IPS-NIHi11 (cell line): ENCODE measurements around the gene ANKRD44.
A peak's percentile ranks its signal among the peaks of the same experiment; 100 is the strongest.
"Not testable (repeated sequence)": the region's sequence is repeated elsewhere in the genome, so short reads cannot be mapped to it uniquely, and the experiment has no call there.

Experiments used
- DNase-seq: peaks from one replicate; pipeline ENCODE4 v3.0.0; 2012; ENCODE audit warnings: mixed read lengths, low spot score

The ANKRD44 gene

GRCh38 chr2:197310271-197310985, at the start of gene ANKRD44:
TSS of gene ANKRD44 (minus strand) at chr2:197310780. CDS start at chr2:197310604, 176 bp downstream.
- peak; percentile 94 for DNase-seq

DNA sequence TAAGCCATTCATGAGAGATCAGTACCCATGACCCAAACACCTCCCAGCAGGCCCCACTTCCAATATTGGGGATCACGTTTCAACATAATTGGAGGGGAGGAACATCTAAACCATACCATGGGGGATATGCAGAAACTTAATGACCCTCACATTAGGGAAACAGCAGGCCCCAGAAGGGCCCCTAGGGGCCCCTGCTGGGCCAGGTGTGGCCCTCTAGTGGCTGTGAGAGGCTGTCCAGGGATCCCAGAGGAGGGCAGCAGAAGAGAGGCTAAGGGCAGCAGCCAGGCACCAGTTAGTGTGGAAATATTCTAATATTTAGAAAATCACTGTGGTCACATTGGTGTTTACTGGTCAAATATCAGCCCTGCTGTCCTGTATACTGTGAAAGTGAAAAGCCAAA, 49.3 kb upstream of the ANKRD44 start:
- DNase-seq = no peak

- DNase-seq = no peak
Observed at GRCh38 chr2:197358931-197359330, 48.4 kb upstream of the ANKRD44 start.

DNA sequence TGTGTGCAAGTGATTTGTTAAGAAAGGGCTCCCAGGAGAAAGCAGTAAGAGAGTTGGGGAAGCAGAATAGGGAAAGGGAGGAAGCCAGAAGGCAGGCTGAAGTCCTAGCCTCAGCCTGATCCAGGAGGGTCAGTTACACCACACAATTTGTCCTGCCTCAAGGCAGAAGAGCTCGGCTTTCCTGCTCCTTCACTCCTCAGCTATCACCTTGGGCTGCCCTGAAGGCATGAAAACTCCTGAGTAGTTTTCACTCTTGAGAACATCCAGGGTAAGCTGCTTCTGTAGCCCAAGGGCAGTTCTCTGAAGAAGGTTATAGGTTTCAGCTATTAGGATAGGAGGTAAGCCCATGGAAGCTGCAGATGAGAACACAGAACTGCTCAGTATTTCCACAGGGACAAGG, 47.4 kb upstream of the ANKRD44 start:
- no peak for DNase-seq

DNA sequence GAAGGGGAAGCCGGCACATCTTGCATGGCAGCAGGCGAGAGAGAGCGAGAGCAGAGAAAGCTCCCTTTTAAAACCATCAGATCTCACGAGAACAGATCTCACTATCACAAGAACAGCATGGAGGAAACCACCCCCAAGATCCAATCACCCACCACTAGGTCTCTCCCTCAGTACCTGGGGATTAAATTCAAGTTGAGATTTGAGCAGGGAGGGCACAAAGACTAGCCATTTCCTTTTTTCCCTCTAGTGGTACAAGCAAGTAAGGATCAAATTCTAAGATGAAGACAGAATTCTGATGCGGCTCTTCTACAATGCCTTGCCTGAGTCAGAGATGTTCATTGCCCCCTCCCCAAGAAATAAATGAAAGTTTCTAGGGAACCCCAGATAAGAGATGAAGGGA, 45.6 kb upstream of the ANKRD44 start:
- peak; percentile 43 for DNase-seq

GRCh38 chr2:197354169-197354558, 43.6 kb upstream of the ANKRD44 start:
- no peak for DNase-seq

GRCh38 chr2:197353393-197354168, 43.0 kb upstream of the ANKRD44 start:
- DNase-seq = no peak

GRCh38 chr2:197349699-197350098, 39.1 kb upstream of the ANKRD44 start:
- no peak for DNase-seq

GRCh38 chr2:197348721-197349360, 38.3 kb upstream of the ANKRD44 start:
- no peak for DNase-seq

DNA sequence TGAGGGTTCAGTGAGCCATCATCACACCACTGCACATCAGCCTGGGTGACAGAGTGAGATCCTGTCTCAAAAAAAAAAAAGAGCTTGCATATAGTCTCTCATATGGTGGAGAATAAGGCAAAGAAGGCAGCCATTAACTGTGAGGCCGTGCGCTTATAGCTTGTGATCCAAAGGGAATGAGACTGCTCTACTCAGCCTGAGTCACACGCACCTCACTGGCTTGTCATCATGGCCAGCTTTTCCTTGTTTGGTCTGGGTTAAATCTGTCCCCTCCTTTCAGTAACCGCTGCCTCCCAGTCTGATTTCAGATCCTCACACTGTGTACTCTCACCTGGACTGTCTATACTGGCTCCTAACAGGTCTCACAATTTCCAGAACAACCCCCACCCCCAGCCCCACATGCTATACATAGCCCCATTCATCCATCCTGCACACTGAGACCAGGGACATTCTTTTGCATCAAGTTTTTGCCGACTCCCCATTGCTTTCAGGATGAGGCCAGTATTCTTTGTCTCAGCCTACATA, 35.3 kb upstream of the ANKRD44 start:
- DNase-seq = no peak

DNA sequence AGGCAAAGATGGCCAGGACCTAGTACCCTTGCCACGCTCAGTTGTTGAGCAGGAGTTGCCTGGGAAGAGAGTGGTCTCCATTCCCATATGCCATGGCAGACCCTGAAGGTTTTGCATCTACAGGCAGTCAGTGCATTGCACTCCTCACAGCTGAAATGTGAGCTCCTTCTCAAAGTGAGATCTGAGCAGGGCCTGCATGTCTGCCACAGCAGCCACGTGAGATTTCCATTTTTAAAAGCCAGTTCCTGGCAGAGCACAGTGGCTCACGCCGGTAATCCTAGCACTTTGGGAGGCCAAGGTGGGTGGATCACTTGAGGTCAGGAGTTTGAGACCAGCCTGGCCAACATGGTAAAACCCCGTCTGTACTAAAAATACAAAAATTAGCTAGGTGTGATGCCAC, 33.4 kb upstream of the ANKRD44 start:
- DNase-seq = not testable (repeated sequence)

GRCh38 chr2:197340591-197340990, 30.0 kb upstream of the ANKRD44 start:
- no peak for DNase-seq

DNA sequence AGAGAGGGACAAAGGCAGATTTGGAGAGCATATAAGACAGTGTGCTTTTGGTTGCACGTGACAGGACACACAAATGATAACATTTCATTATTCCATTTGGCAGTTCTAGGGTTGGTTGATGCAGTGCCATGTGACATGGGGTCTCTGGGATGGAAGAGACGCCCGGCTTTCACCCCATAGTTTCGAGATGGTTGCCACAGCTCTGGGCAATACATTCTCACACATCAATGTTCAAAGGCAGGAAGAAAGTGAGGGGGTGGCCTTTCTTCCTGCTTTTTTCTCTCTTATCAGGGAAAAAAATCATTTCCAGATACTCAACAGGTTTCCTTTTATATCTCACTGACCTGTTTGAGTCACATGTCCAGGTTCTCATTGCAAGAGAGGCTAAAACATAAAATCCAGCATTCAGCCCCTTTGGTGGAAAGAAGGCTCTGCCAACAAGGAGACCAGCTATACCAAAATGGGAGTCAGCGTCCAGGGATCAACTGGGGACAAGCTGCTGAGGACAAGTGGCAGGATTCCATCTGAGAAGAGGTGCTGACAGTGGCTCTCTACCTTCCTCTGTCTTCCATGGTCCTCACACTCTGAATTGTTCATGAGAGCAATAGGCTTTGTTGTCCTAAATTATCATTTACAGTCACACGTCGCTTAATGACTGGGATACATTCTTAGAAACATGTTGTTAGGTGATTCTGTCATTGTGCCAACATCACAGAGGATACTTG, 29.1 kb upstream of the ANKRD44 start:
- DNase-seq = no peak

DNA sequence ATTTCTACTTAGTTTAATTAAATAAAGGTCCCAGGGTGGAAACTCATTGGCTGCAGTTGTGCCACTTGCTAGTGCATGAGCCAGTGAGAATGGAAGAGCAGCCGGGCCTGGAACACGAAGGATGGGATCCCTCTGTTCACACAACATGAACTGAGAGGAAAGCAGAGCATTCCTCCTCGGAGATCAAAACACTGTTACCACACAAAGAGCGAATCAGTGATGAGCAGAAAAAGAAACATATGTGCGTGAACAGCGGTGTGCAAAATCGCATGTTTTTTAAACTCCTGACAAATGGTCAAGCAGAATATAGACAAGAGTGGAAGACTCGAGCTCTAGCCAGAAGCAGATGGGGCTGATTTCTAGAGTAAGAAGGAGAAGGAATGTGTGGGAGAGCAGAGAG, 28.4 kb upstream of the ANKRD44 start:
- DNase-seq = no peak

DNA sequence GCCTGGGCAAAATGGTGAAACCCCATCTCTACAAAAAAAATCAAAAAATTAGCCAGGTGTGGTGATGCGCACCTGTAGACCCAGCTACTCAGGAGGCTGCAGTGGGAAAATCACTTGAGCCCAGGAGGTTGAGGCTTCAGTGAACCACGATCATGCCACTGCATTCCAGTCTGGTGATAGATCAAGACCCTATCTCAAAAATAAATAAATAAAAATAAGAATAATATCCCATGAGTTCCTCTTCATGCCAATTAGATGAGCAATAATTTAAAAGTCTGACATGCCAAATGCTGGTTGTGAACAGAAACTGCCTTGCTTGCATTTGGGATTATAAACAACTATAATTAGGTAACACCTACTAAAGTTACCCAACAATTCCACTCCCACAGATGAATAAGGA, 22.1 kb upstream of the ANKRD44 start:
- no peak for DNase-seq

DNA sequence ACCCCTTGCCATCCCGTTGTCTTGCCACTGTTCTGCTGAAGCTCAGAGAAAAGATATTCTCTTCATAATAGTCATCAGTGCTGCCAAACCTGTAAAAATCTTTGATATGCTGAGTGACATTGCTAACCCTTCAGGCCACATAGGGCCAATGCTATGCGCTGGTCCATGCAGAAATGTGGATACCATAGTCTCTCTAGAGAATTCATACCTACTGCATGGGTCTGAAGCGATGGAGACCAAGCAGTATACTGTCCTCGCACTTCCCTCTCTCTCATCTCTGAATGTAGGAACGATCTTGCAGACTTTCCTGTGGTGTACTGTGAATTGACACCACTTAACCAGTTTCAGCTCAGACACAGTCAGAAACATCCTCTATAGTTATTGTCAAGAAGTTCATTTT, 17.9 kb upstream of the ANKRD44 start:
- no peak for DNase-seq

GRCh38 chr2:197327472-197328098, 17.0 kb upstream of the ANKRD44 start:
- no peak for DNase-seq

DNA sequence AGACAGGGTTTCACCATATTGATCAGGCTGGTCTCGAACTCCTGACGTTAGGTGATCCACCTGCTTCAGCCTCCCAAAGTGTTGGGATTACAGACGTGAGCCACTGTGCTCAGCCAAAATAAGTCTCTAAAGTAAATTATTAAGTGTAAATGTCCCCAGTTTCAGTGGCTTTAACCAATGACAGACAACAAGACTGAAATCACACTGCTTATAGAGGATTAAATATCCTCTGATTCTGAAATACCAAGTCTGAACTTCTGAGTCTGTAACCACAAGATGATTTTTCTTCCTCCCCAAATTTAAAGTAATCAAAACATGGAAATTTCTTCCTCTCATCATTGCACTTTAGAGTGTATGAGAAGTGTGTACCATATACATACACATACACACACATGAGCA, 16.5 kb upstream of the ANKRD44 start:
- no peak for DNase-seq

GRCh38 chr2:197324801-197325200, 14.2 kb upstream of the ANKRD44 start:
- no peak for DNase-seq

- DNase-seq = no peak
Observed at GRCh38 chr2:197322724-197323720, 12.4 kb upstream of the ANKRD44 start.
